MCF 10A (cell line): ENCODE data around the gene CYFIP2. TPM values are rescaled to one million over a fixed set of nuclear protein-coding genes. Genes with fewer than 3 reads are reported as not detected.

Source experiments
- BruUV-seq: library from RNA; stranded (reverse); fragments of 400-500 nt; replicated peaks from 2 replicates; lab custom pipeline; 2021; lab: Mats Ljungman, UMichigan
- CTCF ChIA-PET: fragments of 300-600 bp; sonication (Branson Sonifier 250); formaldehyde crosslinking; extraction: SDS; loops from one replicate; lab custom pipeline; 2021; ENCODE audit warnings: antibody characterized with exemption, inconsistent platforms; lab: Yijun Ruan, JAX
- POLR2A ChIA-PET: fragments of 300-600, 350-650 bp; sonication (Branson Sonifier 250); formaldehyde crosslinking; extraction: SDS; loops from one replicate; lab custom pipeline; 2020; ENCODE audit warnings: antibody characterized with exemption, inconsistent platforms; lab: Yijun Ruan, JAX
- DNase-seq: peaks from one replicate; pipeline ENCODE4 v3.0.0-alpha.2; 2018; ENCODE audit not compliant: unreplicated experiment
- H3K27ac Mint-ChIP-seq: one replicate; pipeline ENCODE4 v1.8.0; 2022; ENCODE audit warnings: mild to moderate bottlenecking, low read depth, mixed read lengths; ENCODE audit not compliant: unreplicated experiment
- H3K27me3 Mint-ChIP-seq: one replicate; pipeline ENCODE4 v1.8.0; 2022; ENCODE audit warnings: mixed read lengths; ENCODE audit not compliant: insufficient read depth, unreplicated experiment
- H3K36me3 Mint-ChIP-seq: one replicate; pipeline ENCODE4 v1.8.0; 2022; ENCODE audit warnings: mild to moderate bottlenecking, moderate library complexity, mixed read lengths; ENCODE audit not compliant: insufficient read depth, unreplicated experiment
- H3K4me1 Mint-ChIP-seq: one replicate; pipeline ENCODE4 v1.8.0; 2022; ENCODE audit warnings: mixed read lengths; ENCODE audit not compliant: insufficient read depth, unreplicated experiment
- H3K4me3 Mint-ChIP-seq: one replicate; pipeline ENCODE4 v1.8.0; 2022; ENCODE audit warnings: mild to moderate bottlenecking, moderate library complexity, mixed read lengths; ENCODE audit not compliant: unreplicated experiment
- H3K9me3 Mint-ChIP-seq: one replicate; pipeline ENCODE4 v1.8.0; 2022; ENCODE audit warnings: mixed read lengths; ENCODE audit not compliant: unreplicated experiment
- intact Hi-C: fragments of 100-400 bp; cut with micrococcal nuclease; formaldehyde crosslinking; loops from 2 replicates; pipeline ENCODE4 v1.14.1; 2022
- total RNA-seq: library from RNA; stranded (reverse); gene quantifications from 2 replicates; pipeline ENCODE4 v1.2.3, GENCODE V29; 2022
- TF ChIP-seq, protein P1 (sequence below): fragments of 200-600 bp; IDR thresholded peaks from one replicate; pipeline ENCODE4 v1.8.0; 2022; ENCODE audit warnings: antibody characterized with exemption, mild to moderate bottlenecking; ENCODE audit not compliant: unreplicated experiment

The CYFIP2 gene
- total RNA-seq, 1 experiment from 2014 or later, result 50.8 TPM

DNA sequence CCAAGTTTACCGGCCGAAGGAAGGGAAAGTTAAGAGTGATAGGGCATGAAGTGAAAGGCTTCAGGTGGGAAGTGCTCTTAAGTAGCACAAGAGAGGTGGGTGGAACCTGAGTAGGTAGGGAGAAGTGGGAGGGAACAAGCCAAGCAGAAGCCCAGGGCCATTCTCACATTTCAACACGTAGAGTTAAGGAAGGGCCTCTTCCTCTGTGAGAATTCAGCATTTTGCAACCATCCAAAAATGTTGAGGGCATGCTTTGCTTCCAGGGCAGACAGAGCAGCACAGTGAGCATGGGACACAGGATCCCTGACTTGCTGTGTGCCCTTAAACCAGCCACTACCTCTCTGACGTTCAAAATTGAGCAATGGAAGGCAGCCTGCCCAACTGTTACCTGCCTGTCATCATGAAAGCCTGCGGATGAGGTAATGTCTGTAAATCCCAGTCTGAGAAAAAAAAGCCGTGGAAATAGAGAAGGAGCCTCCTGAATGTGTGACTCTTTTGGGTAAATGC, 3.3 kb downstream of the CYFIP2 start:
- BruUV-seq, result no TSS peak
- H3K9me3 Mint-ChIP-seq, result no peaks in the 10 kb centered on the region
- intact Hi-C loops, result no loop called here
- no peak overlapping the region for H3K4me3 Mint-ChIP-seq
- TF ChIP-seq, protein P1, sequence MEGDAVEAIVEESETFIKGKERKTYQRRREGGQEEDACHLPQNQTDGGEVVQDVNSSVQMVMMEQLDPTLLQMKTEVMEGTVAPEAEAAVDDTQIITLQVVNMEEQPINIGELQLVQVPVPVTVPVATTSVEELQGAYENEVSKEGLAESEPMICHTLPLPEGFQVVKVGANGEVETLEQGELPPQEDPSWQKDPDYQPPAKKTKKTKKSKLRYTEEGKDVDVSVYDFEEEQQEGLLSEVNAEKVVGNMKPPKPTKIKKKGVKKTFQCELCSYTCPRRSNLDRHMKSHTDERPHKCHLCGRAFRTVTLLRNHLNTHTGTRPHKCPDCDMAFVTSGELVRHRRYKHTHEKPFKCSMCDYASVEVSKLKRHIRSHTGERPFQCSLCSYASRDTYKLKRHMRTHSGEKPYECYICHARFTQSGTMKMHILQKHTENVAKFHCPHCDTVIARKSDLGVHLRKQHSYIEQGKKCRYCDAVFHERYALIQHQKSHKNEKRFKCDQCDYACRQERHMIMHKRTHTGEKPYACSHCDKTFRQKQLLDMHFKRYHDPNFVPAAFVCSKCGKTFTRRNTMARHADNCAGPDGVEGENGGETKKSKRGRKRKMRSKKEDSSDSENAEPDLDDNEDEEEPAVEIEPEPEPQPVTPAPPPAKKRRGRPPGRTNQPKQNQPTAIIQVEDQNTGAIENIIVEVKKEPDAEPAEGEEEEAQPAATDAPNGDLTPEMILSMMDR, result no peak
- H3K4me1 Mint-ChIP-seq, result peaks cover 25% of the 10 kb centered on the region
- H3K27me3 Mint-ChIP-seq, result no peaks in the 10 kb centered on the region
- no peak overlapping the region for H3K27ac Mint-ChIP-seq
- peak; percentile 78 for DNase-seq
- ChIA-PET POLR2A (interaction anchor here (1.0 to 3.3 kb wide), 2 partner anchors 9 to 11 kb away, joined by 7 to 32 read pairs; no protein-coding TSS in a partner anchor), CTCF (interaction anchor here (2.6 kb wide), 1 partner anchor 16 kb away, joined by 20 read pairs; no protein-coding TSS in a partner anchor)
- no peaks in the 10 kb centered on the region for H3K36me3 Mint-ChIP-seq

DNA sequence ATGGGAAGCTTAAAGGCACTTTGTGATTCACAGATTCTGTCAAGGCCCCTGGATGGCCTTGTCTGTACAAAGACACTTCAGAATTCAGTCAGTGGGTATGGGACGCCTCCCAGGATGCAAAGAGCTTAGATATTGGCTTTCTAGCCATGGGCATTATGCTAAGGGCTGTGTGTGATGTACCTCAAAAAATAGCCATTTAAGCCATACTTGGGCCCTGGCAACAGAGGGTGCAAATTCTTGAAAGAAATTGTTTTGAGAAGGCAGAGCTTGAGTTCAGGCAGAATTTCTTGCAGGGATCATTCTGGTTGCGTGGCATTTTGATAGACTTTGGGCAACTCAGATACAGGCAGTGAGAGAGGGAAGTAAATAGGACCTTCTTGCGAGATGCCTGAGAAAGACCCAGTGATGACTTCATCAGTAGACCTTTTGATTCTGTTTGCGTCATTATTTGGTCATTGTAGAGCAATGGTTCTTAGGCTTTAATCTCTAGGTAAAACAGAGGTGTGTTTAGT, 3.9 kb downstream of the CYFIP2 start:
- TF ChIP-seq, protein P1, result no peak
- H3K27me3 Mint-ChIP-seq, result no peaks in the 10 kb centered on the region
- no peak for DNase-seq
- H3K36me3 Mint-ChIP-seq, result no peaks in the 10 kb centered on the region
- H3K4me1 Mint-ChIP-seq, result peaks cover 25% of the 10 kb centered on the region
- intact Hi-C loops, result no loop called here
- ChIA-PET POLR2A (interaction anchor here (1.0 kb wide), 1 partner anchor 10 kb away, joined by 7 read pairs; no protein-coding TSS in a partner anchor), CTCF (interaction anchor here (0.8 kb wide), 1 partner anchor 16 kb away, joined by 4 read pairs; no protein-coding TSS in a partner anchor)
- H3K4me3 Mint-ChIP-seq, result no peak overlapping the region
- no peak overlapping the region for H3K27ac Mint-ChIP-seq
- no peaks in the 10 kb centered on the region for H3K9me3 Mint-ChIP-seq
- no TSS peak for BruUV-seq

DNA sequence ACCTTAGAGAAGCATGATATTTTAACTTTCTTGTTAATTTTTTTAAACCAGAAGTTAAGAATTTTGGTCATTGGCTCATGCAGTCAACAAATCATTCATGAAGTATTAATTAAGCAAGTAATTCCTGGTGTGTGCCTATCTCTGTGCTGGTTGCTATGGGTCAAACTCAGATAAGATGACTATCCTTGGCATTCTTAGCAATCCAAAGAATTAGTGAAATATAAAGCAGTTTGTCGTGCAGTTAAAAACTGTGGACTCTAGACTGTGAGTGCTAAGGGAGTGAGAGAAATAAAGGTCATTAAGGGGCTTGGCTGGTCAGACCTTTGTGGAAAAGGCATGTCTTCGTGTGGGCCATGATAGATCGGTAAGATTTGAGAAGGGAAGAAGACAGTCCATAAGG, 4.8 kb downstream of the CYFIP2 start:
- H3K9me3 Mint-ChIP-seq, result no peaks in the 10 kb centered on the region

DNA sequence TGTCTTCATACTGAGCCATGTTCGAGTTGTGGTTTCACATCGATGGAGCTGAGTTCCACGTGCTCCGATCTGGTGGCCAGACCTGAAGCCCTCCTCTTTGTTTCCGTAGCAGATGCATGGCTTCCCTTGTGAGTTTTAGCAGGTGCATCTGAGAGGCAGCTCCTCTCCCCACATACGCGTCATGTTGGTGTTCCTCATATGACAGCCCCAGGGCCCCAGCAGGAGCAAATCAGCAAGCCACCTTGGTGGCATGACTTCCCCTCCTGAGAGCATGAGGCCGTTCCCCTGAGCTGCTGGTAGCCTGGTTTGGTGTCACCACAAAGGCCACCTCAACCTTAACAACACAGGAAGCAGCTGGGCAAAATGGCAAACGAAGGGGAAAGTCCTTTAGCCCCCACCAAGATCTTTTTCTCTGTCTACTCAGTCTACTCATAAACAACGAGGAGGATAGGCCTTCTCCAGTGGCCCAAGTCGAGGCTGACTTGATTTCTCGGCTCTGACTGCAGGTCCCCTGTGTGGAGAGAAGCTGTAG, 5.9 kb downstream of the CYFIP2 start:
- Mint-ChIP-seq H3K4me3 (no peak overlapping the region), H3K27ac (no peak overlapping the region), H3K36me3 (no peaks in the 10 kb centered on the region), H3K4me1 (peaks cover 25% of the 10 kb centered on the region), H3K9me3 (no peaks in the 10 kb centered on the region), H3K27me3 (no peaks in the 10 kb centered on the region)
- TF ChIP-seq, protein P1, result no peak
- ChIA-PET CTCF (interaction anchor here (1.2 to 1.9 kb wide), 5 partner anchors 13 to 200 kb away, joined by 3 to 6 read pairs (median 5); no protein-coding TSS in a partner anchor), POLR2A (interaction anchor here (0.5 to 1.2 kb wide), 2 partner anchors 10 kb away, joined by 3 to 5 read pairs; no protein-coding TSS in a partner anchor)
- no TSS peak for BruUV-seq
- DNase-seq, result no peak
- intact Hi-C loops, result no loop called here

More for the DNA sequence above, 4.8 kb downstream of the CYFIP2 start:
- POLR2A ChIA-PET, result no interaction called here
- Mint-ChIP-seq H3K4me3 (no peak overlapping the region), H3K36me3 (no peaks in the 10 kb centered on the region), H3K4me1 (peaks cover 25% of the 10 kb centered on the region), H3K27me3 (no peaks in the 10 kb centered on the region), H3K27ac (no peak overlapping the region)
- TF ChIP-seq, protein P1, result no peak
- no TSS peak for BruUV-seq
- no peak for DNase-seq
- CTCF ChIA-PET, result interaction anchor here (1.4 kb wide), 1 partner anchor 17 kb away, joined by 5 read pairs; no protein-coding TSS in a partner anchor
- intact Hi-C loops, result no loop called here
